ENCODE results near the gene SLC4A11. TPM values are rescaled to one million over a fixed set of nuclear protein-coding genes. Genes with fewer than 3 reads are reported as not detected.
A peak's percentile ranks its signal among the peaks of the same experiment; 100 is the strongest.

Gene SLC4A11
- total and polyA plus RNA-seq, 11 donors: 0.08 to 1.0 (median 0.22) TPM; not detected in 1

- ATAC-seq (peak in 2 of 4 donors; percentile 8 to 11), DNase-seq (no peak)
- Histone ChIP-seq H3K4me1 (peaks cover 0 to 29% (median 17%) of the 10 kb centered on the region in 12 donors), H3K36me3 (no peaks in the 10 kb centered on the region), H3K4me3 (peak overlapping the region; percentile 50 to 86 (median 66)), H3K9me3 (no peaks in the 10 kb centered on the region), H3K27ac (peak overlapping the region in 4 of 12 donors; percentile 8 to 38 (median 22)), H3K27me3 (peaks cover 5 to 54% (median 38%) of the 10 kb centered on the region in 9 donors)
- TF ChIP-seq CTCF (IDR thresholded peaks at IDR 0.05) (no peak), POLR2A (IDR thresholded peaks at IDR 0.05) (no peak)
- intact Hi-C loops (cut with DNase I): no loop called here
- 14 to 23% (median 18%) methylated on average over 22 to 54 of the region's 54 CpGs for WGBS, 4 donors
Measured at GRCh38 chr20:3239867-3240775, 1.1 kb upstream of the SLC4A11 start.

DNA sequence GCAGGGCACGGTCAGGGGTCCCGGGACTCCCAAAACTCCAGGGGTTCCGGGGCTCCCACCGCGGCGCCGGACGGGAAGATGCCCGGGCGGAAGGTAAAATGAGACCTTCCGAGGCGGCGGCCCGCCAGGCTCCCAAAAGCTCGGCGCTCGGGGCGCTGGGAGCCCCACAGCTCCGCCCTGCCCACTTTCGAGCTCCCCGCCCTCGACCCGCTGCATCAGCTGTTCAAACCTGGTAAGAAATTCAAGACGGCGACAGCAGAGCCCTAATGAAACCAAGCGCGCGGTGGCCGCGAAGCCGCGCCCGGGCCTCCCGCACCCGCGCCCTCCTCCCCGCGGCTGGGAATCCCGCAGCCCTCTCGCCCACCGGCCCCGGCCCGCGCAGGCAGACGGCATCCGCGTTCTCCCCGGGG, 369 bp downstream of the SLC4A11 start:
- Histone ChIP-seq H3K27ac (no peak overlapping the region), H3K27me3 (peaks cover 5 to 54% (median 38%) of the 10 kb centered on the region in 9 donors)

GRCh38 chr20:3237958-3238615, 903 bp downstream of the SLC4A11 start:
- Histone ChIP-seq H3K4me3 (peak overlapping the region; percentile 50 to 86 (median 66)), H3K27me3 (peaks cover 5 to 54% (median 38%) of the 10 kb centered on the region in 9 donors), H3K27ac (no peak overlapping the region), H3K36me3 (no peaks in the 10 kb centered on the region), H3K9me3 (no peaks in the 10 kb centered on the region), H3K4me1 (peaks cover 0 to 29% (median 17%) of the 10 kb centered on the region in 12 donors)
- 2 to 8% (median 4%) methylated on average over 25 to 59 of the region's 59 CpGs for WGBS, 4 donors
- ATAC-seq (no peak), DNase-seq (no peak)
- TF ChIP-seq CTCF (IDR thresholded peaks at IDR 0.05) (no peak), POLR2A (IDR thresholded peaks at IDR 0.05) (no peak)
- intact Hi-C loops (cut with DNase I): no loop called here

More for the DNA sequence above, 369 bp downstream of the SLC4A11 start:
- no peak for ATAC-seq
- TF ChIP-seq CTCF (IDR thresholded peaks at IDR 0.05) (no peak), POLR2A (IDR thresholded peaks at IDR 0.05) (no peak)
- Histone ChIP-seq H3K4me3 (peak overlapping the region; percentile 50 to 86 (median 66)), H3K36me3 (no peaks in the 10 kb centered on the region), H3K4me1 (peaks cover 0 to 29% (median 17%) of the 10 kb centered on the region in 12 donors), H3K9me3 (no peaks in the 10 kb centered on the region)
- intact Hi-C loops (cut with DNase I): no loop called here
- 0 to 1% (median 1%) methylated on average over 1 to 48 of the region's 48 CpGs for WGBS, 4 donors
- DNase-seq: no peak
